GM10248 (cell line): Measurements from ENCODE around the gene SEC14L6.

ENCODE experiments used
- CTCF ChIA-PET: fragments of 300-600 bp; sonication (Branson Sonifier 250); formaldehyde crosslinking; extraction: SDS; loops from one replicate; lab custom pipeline; 2021; ENCODE audit warnings: antibody characterized with exemption; lab: Yijun Ruan, JAX
- POLR2A ChIA-PET: fragments of 350-650 bp; sonication (Branson Sonifier 250); formaldehyde crosslinking; extraction: SDS; loops from one replicate; lab custom pipeline; 2020; ENCODE audit warnings: antibody characterized with exemption; lab: Yijun Ruan, JAX
- DNase-seq: peaks from one replicate; pipeline ENCODE4 v3.0.0; 2012; ENCODE audit errors: extremely low spot score
- CTCF ChIP-seq: IDR thresholded peaks from 2 replicates; pipeline ENCODE4 v1.5.1; 2012; ENCODE audit warnings: mild to moderate bottlenecking, low read depth; ENCODE audit errors: extremely low read depth, missing control alignments, control extremely low read depth

Gene SEC14L6

GRCh38 chr22:30481711-30482110 is 64.8 kb downstream of the SEC14L6 start:
- no peak for DNase-seq
- CTCF ChIA-PET = no interaction called here

GRCh38 chr22:30479981-30480380 is 66.6 kb downstream of the SEC14L6 start:
- TF ChIP-seq CTCF = no peak
- POLR2A ChIA-PET = no interaction called here
- CTCF ChIA-PET = interaction anchor here (1.1 kb wide), 1 partner anchor 17 kb away, joined by 4 read pairs; no protein-coding TSS in a partner anchor
- DNase-seq = no peak

More at GRCh38 chr22:30481711-30482110, 64.8 kb downstream of the SEC14L6 start:
- POLR2A ChIA-PET = no interaction called here
- TF ChIP-seq CTCF = no peak

- no peak for TF ChIP-seq CTCF
- CTCF ChIA-PET = interaction anchor here (1.2 to 2.0 kb wide), 4 partner anchors 10 to 31 kb away, joined by 3 to 5 read pairs (median 5); no protein-coding TSS in a partner anchor
- DNase-seq = no peak
- POLR2A ChIA-PET = no interaction called here
Observed at GRCh38 chr22:30474683-30475424, 71.7 kb downstream of the SEC14L6 start.

DNA sequence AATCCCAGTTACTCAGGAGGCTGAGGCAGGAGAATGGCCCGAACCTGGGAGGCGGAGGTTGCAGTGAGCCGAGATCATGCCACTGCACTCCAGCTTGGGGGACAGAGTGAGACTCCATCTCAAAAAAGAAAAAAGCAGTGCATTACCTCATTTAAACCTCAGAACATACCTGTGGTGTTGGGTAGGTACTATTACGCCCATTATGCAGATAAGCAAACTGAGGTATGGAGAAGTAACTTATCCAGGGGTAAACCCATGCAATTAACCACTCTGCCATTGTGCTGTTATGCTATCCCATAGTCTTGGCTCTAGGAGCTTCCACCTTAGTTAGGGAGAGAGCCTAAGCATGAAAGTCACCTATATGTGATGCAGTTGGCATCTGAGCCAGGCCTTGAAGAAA is 72.4 kb downstream of the SEC14L6 start:
- no peak for TF ChIP-seq CTCF

DNA sequence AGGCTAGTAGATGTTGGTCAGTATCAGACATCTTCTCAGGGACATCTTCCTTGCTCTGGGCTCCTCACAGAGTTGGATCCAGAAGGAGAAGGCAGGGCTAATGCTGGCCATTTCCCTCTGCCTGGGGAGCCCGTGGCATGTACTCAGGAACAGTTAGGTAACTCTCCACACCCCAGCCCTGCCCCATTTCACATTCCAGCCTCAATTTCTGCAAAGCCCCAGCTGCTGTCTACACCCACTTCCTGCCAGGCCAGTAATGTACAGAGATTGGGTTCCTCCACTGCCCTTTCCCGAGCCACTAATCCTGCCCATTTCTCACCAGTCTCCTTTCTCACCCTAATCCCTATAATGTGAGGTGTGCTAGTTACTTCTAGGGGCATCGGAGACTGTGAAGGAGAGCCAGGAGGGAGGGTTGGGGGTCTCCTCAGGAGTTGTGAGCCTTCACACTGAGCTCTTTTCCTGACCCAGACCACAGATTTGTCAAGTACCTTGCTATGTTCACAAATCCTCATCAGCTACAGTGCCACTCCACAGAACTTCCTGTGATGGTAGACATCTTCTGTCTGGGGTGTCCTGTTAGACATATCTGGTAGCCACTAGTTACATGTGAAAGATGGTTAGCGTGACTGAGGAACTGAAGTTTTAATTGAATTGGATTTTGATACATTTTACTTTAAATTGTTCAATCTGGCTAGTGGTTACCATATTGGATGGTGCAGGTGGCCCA is 73.4 kb downstream of the SEC14L6 start:
- ChIA-PET CTCF (interaction anchor here (1.3 to 2.0 kb wide), 2 partner anchors 13 to 162 kb away, joined by 3 to 5 read pairs; no protein-coding TSS in a partner anchor), POLR2A (no interaction called here)
- no peak for DNase-seq
- no peak for TF ChIP-seq CTCF

More for the DNA sequence above, 72.4 kb downstream of the SEC14L6 start:
- DNase-seq = no peak
- POLR2A ChIA-PET = no interaction called here
- CTCF ChIA-PET = interaction anchor here (1.2 to 2.0 kb wide), 3 partner anchors 12 to 30 kb away, joined by 3 to 5 read pairs (median 5); no protein-coding TSS in a partner anchor
